HUES6 (cell line): ENCODE measurements around the gene NUP42.
A peak's percentile ranks its signal among the peaks of the same experiment; 100 is the strongest.

Experiments
- H3K27ac ChIP-seq: 2 replicates; pipeline ENCODE4 v1.7.0; 2013; ENCODE audit warnings: low read depth, mild to moderate bottlenecking, low read length, inconsistent platforms
- H3K27me3 ChIP-seq: 2 replicates; pipeline ENCODE4 v1.6.1; 2013; ENCODE audit warnings: low read length; ENCODE audit not compliant: control insufficient read depth, insufficient read depth
- H3K36me3 ChIP-seq: 2 replicates; pipeline ENCODE4 v1.6.1; 2013; ENCODE audit warnings: low read length; ENCODE audit not compliant: control insufficient read depth, insufficient read depth
- H3K4me1 ChIP-seq: 2 replicates; pipeline ENCODE4 v1.6.1; 2013; ENCODE audit warnings: low read length; ENCODE audit not compliant: control insufficient read depth, insufficient read depth
- H3K4me3 ChIP-seq: 2 replicates; pipeline ENCODE4 v1.5.1; 2013; ENCODE audit warnings: low read depth, low read length
- H3K9ac ChIP-seq: one replicate; pipeline ENCODE4 v1.6.1; 2013; ENCODE audit warnings: mild to moderate bottlenecking, low read length
- H3K9me3 ChIP-seq: 2 replicates; pipeline ENCODE4 v1.6.1; 2013; ENCODE audit warnings: low read depth, low read length; ENCODE audit not compliant: control insufficient read depth, insufficient read depth

NUP42 gene

GRCh38 chr7:23204241-23204640, 22.4 kb downstream of the NUP42 start:
- no peak overlapping the region for H3K9ac ChIP-seq
- H3K9me3 ChIP-seq = no peaks in the 10 kb centered on the region
- no peaks in the 10 kb centered on the region for H3K27me3 ChIP-seq
- no peaks in the 10 kb centered on the region for H3K4me1 ChIP-seq
- no peak overlapping the region for H3K4me3 ChIP-seq
- H3K27ac ChIP-seq = no peak overlapping the region
- peaks cover 25% of the 10 kb centered on the region for H3K36me3 ChIP-seq

GRCh38 chr7:23205577-23205908, 23.7 kb downstream of the NUP42 start:
- H3K4me1 ChIP-seq = no peaks in the 10 kb centered on the region
- H3K27me3 ChIP-seq = no peaks in the 10 kb centered on the region
- H3K9me3 ChIP-seq = no peaks in the 10 kb centered on the region
- H3K4me3 ChIP-seq = peak overlapping the region; percentile 47; the same call in 1 of the 2 replicates
- peaks cover 12% of the 10 kb centered on the region for H3K36me3 ChIP-seq
- no peak overlapping the region for H3K27ac ChIP-seq
- H3K9ac ChIP-seq = no peak overlapping the region

- no peak overlapping the region for H3K9ac ChIP-seq
- H3K4me1 ChIP-seq = no peaks in the 10 kb centered on the region
- peaks cover 6% of the 10 kb centered on the region for H3K36me3 ChIP-seq
- H3K27ac ChIP-seq = no peak overlapping the region
- H3K27me3 ChIP-seq = no peaks in the 10 kb centered on the region
- peak overlapping the region; percentile 47; the same call in 1 of the 2 replicates for H3K4me3 ChIP-seq
- H3K9me3 ChIP-seq = no peaks in the 10 kb centered on the region
These were observed 24.3 kb downstream of the NUP42 start for GRCh38 chr7:23205909-23206767.

GRCh38 chr7:23207021-23207420, 25.2 kb downstream of the NUP42 start:
- H3K27me3 ChIP-seq = no peaks in the 10 kb centered on the region
- H3K9me3 ChIP-seq = no peaks in the 10 kb centered on the region
- H3K9ac ChIP-seq = no peak overlapping the region
- no peaks in the 10 kb centered on the region for H3K36me3 ChIP-seq
- H3K4me3 ChIP-seq = no peak overlapping the region
- H3K4me1 ChIP-seq = peaks cover 4% of the 10 kb centered on the region
- no peak overlapping the region for H3K27ac ChIP-seq

GRCh38 chr7:23207884-23208283, 26.0 kb downstream of the NUP42 start:
- no peaks in the 10 kb centered on the region for H3K27me3 ChIP-seq
- H3K4me1 ChIP-seq = peaks cover 7% of the 10 kb centered on the region
- H3K36me3 ChIP-seq = no peaks in the 10 kb centered on the region
- no peak overlapping the region for H3K27ac ChIP-seq
- H3K4me3 ChIP-seq = no peak overlapping the region
- H3K9ac ChIP-seq = no peak overlapping the region
- no peaks in the 10 kb centered on the region for H3K9me3 ChIP-seq

- Histone ChIP-seq H3K4me1 (peaks cover 7% of the 10 kb centered on the region), H3K27ac (no peak overlapping the region), H3K27me3 (no peaks in the 10 kb centered on the region), H3K9ac (no peak overlapping the region), H3K4me3 (no peak overlapping the region), H3K9me3 (no peaks in the 10 kb centered on the region), H3K36me3 (no peaks in the 10 kb centered on the region)
These were observed 26.5 kb downstream of the NUP42 start for GRCh38 chr7:23208316-23208715.

GRCh38 chr7:23210506-23210905, 28.7 kb downstream of the NUP42 start:
- Histone ChIP-seq H3K27me3 (no peaks in the 10 kb centered on the region), H3K36me3 (no peaks in the 10 kb centered on the region), H3K27ac (no peak overlapping the region), H3K4me3 (no peak overlapping the region), H3K9ac (no peak overlapping the region), H3K4me1 (peaks cover 7% of the 10 kb centered on the region), H3K9me3 (no peaks in the 10 kb centered on the region)

GRCh38 chr7:23211589-23211988, 29.7 kb downstream of the NUP42 start:
- Histone ChIP-seq H3K36me3 (no peaks in the 10 kb centered on the region), H3K4me1 (peaks cover 7% of the 10 kb centered on the region), H3K4me3 (no peak overlapping the region), H3K9me3 (no peaks in the 10 kb centered on the region), H3K9ac (no peak overlapping the region), H3K27ac (no peak overlapping the region), H3K27me3 (no peaks in the 10 kb centered on the region)

GRCh38 chr7:23212395-23212794, 30.5 kb downstream of the NUP42 start:
- peaks cover 7% of the 10 kb centered on the region for H3K4me1 ChIP-seq
- H3K9ac ChIP-seq = no peak overlapping the region
- H3K4me3 ChIP-seq = no peak overlapping the region
- H3K27me3 ChIP-seq = no peaks in the 10 kb centered on the region
- H3K27ac ChIP-seq = no peak overlapping the region
- no peaks in the 10 kb centered on the region for H3K36me3 ChIP-seq
- no peaks in the 10 kb centered on the region for H3K9me3 ChIP-seq

- no peaks in the 10 kb centered on the region for H3K36me3 ChIP-seq
- no peaks in the 10 kb centered on the region for H3K9me3 ChIP-seq
- peaks cover 7% of the 10 kb centered on the region for H3K4me1 ChIP-seq
- no peak overlapping the region for H3K4me3 ChIP-seq
- H3K27me3 ChIP-seq = no peaks in the 10 kb centered on the region
- no peak overlapping the region for H3K9ac ChIP-seq
- H3K27ac ChIP-seq = no peak overlapping the region
These were observed 31.0 kb downstream of the NUP42 start for GRCh38 chr7:23212841-23213240.

- H3K36me3 ChIP-seq = no peaks in the 10 kb centered on the region
- no peaks in the 10 kb centered on the region for H3K27me3 ChIP-seq
- H3K4me3 ChIP-seq = no peak overlapping the region
- no peak overlapping the region for H3K9ac ChIP-seq
- H3K27ac ChIP-seq = no peak overlapping the region
- H3K9me3 ChIP-seq = no peaks in the 10 kb centered on the region
- peaks cover 10% of the 10 kb centered on the region for H3K4me1 ChIP-seq
These were observed 31.9 kb downstream of the NUP42 start for GRCh38 chr7:23213755-23214154.
